ENCODE data around the gene NIN.

NIN gene

GRCh38 chr14:50792051-50792477 is 38.9 kb downstream of the NIN start:
- TF ChIP-seq, protein P1, sequence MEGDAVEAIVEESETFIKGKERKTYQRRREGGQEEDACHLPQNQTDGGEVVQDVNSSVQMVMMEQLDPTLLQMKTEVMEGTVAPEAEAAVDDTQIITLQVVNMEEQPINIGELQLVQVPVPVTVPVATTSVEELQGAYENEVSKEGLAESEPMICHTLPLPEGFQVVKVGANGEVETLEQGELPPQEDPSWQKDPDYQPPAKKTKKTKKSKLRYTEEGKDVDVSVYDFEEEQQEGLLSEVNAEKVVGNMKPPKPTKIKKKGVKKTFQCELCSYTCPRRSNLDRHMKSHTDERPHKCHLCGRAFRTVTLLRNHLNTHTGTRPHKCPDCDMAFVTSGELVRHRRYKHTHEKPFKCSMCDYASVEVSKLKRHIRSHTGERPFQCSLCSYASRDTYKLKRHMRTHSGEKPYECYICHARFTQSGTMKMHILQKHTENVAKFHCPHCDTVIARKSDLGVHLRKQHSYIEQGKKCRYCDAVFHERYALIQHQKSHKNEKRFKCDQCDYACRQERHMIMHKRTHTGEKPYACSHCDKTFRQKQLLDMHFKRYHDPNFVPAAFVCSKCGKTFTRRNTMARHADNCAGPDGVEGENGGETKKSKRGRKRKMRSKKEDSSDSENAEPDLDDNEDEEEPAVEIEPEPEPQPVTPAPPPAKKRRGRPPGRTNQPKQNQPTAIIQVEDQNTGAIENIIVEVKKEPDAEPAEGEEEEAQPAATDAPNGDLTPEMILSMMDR (IDR thresholded peaks at IDR 0.05), result no peak
- intact Hi-C loops (cut with DNase I; ENCODE audit: low total_unique reads), result no loop called here
- Histone ChIP-seq H3K36me3 (peaks cover 3 to 21% (median 21%) of the 10 kb centered on the region in 3 donors), H3K9me3 (no peaks in the 10 kb centered on the region), H3K27me3 (no peaks in the 10 kb centered on the region), H3K4me3 (no peak overlapping the region), H3K27ac (no peak overlapping the region), H3K4me1 (peaks cover 0 to 12% (median 0%) of the 10 kb centered on the region in 4 donors)
- no peak for DNase-seq

- H3K9me3 ChIP-seq, result no peaks in the 10 kb centered on the region
- no peak for DNase-seq
- H3K36me3 ChIP-seq, result peaks cover 3 to 21% (median 21%) of the 10 kb centered on the region in 3 donors
- no peak overlapping the region for H3K27ac ChIP-seq
- no peak overlapping the region for H3K4me3 ChIP-seq
- intact Hi-C loops (cut with DNase I; ENCODE audit: low total_unique reads), result no loop called here
- TF ChIP-seq, protein P1 (IDR thresholded peaks at IDR 0.05), result no peak
- peaks cover 0 to 5% (median 0%) of the 10 kb centered on the region in 4 donors for H3K4me1 ChIP-seq
- H3K27me3 ChIP-seq, result no peaks in the 10 kb centered on the region
Observed at GRCh38 chr14:50791201-50791600, 39.8 kb downstream of the NIN start.

DNA sequence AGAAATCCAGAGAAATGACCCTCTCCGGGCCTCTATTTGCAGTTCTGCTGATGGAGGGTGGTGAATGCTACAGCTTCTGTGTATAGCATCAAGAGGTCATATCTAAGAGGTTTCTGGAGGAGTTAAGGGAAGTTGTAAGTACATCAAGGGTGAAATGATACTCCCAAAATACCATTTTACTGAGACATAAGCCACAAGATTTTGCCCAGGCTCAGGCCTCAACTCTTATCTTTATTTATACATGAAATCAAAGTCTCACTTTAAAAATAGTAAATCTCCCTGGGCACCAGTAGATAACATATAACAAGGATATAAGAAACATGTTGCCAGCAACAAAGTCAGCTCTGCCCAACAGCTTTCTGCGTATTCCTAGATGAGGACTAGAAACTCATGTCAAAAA is 40.4 kb downstream of the NIN start:
- no peak for DNase-seq
- TF ChIP-seq, protein P1 (IDR thresholded peaks at IDR 0.05), result no peak
- Histone ChIP-seq H3K27ac (no peak overlapping the region), H3K4me3 (no peak overlapping the region), H3K4me1 (no peaks in the 10 kb centered on the region), H3K36me3 (peaks cover 3 to 21% (median 21%) of the 10 kb centered on the region in 3 donors), H3K9me3 (no peaks in the 10 kb centered on the region), H3K27me3 (no peaks in the 10 kb centered on the region)
- intact Hi-C loops (cut with DNase I; ENCODE audit: low total_unique reads), result no loop called here

GRCh38 chr14:50786751-50787464 is 44.1 kb downstream of the NIN start:
- intact Hi-C loops (cut with DNase I; ENCODE audit: low total_unique reads), result no loop called here
- no peaks in the 10 kb centered on the region for H3K4me1 ChIP-seq
- DNase-seq, result no peak
- no peak overlapping the region for H3K27ac ChIP-seq
- H3K36me3 ChIP-seq, result peaks cover 0 to 14% (median 12%) of the 10 kb centered on the region in 3 donors
- TF ChIP-seq, protein P1 (IDR thresholded peaks at IDR 0.05), result no peak
- H3K4me3 ChIP-seq, result no peak overlapping the region
- H3K27me3 ChIP-seq, result no peaks in the 10 kb centered on the region
- no peaks in the 10 kb centered on the region for H3K9me3 ChIP-seq

- H3K9me3 ChIP-seq, result no peaks in the 10 kb centered on the region
- no peak overlapping the region for H3K27ac ChIP-seq
- no peak overlapping the region for H3K4me3 ChIP-seq
- H3K27me3 ChIP-seq, result no peaks in the 10 kb centered on the region
- peaks cover 0 to 13% (median 9%) of the 10 kb centered on the region in 3 donors for H3K36me3 ChIP-seq
- TF ChIP-seq, protein P1 (IDR thresholded peaks at IDR 0.05), result no peak
- intact Hi-C loops (cut with DNase I; ENCODE audit: low total_unique reads), result no loop called here
- DNase-seq, result no peak
- no peaks in the 10 kb centered on the region for H3K4me1 ChIP-seq
Observed at GRCh38 chr14:50785457-50786063, 45.4 kb downstream of the NIN start.

All from tibial artery (tissue), 4 donors.